Osteoblast (primary cell): ENCODE results near the gene IFNK. TPM values are rescaled to one million over a fixed set of nuclear protein-coding genes. Genes with fewer than 3 reads are reported as not detected.

Experiments
- DNase-seq: peaks from one replicate; pipeline ENCODE4 v3.0.0; 2011; ENCODE audit warnings: low spot score, mixed read lengths; ENCODE audit not compliant: insufficient read length; ENCODE audit errors: missing footprints
- H2AFZ ChIP-seq: 2 replicates; pipeline ENCODE4 v1.6.0; 2011; ENCODE audit warnings: mild to moderate bottlenecking, low read length
- H3K27ac ChIP-seq: 2 replicates; pipeline ENCODE4 v1.5.1; 2011; ENCODE audit warnings: mild to moderate bottlenecking, low read depth, low read length, moderate library complexity
- H3K27me3 ChIP-seq: 2 replicates; pipeline ENCODE4 v1.6.0; 2012; ENCODE audit warnings: mild to moderate bottlenecking, control low read depth, inconsistent platforms, low read length, moderate library complexity; ENCODE audit not compliant: insufficient read depth
- H3K36me3 ChIP-seq: 2 replicates; pipeline ENCODE4 v1.5.1; 2011; ENCODE audit warnings: mild to moderate bottlenecking, low read length, control low read depth, moderate library complexity; ENCODE audit not compliant: insufficient read depth
- H3K4me1 ChIP-seq: 2 replicates; pipeline ENCODE4 v1.5.1; 2011; ENCODE audit warnings: mild to moderate bottlenecking, low read length, control low read depth, moderate library complexity; ENCODE audit not compliant: insufficient read depth
- H3K4me2 ChIP-seq: 2 replicates; pipeline ENCODE4 v1.6.0; 2011; ENCODE audit warnings: mild to moderate bottlenecking, low read length; ENCODE audit not compliant: insufficient read depth
- H3K4me3 ChIP-seq: fragments of 200-600 bp; sonication (generic); 3 replicates; pipeline ENCODE4 v1.5.1; 2012; ENCODE audit warnings: mild to moderate bottlenecking, low read length, inconsistent platforms; ENCODE audit not compliant: insufficient read depth
- H3K79me2 ChIP-seq: 2 replicates; pipeline ENCODE4 v1.6.0; 2012; ENCODE audit warnings: mild to moderate bottlenecking, low read length, control low read depth, inconsistent platforms; ENCODE audit not compliant: insufficient read depth
- H3K9me3 ChIP-seq: 2 replicates; pipeline ENCODE4 v1.5.1; 2011; ENCODE audit warnings: low read depth, low read length, control low read depth
- H4K20me1 ChIP-seq: 2 replicates; pipeline ENCODE4 v1.6.0; 2012; ENCODE audit warnings: mild to moderate bottlenecking, low read length, control low read depth; ENCODE audit not compliant: insufficient read depth
- CTCF ChIP-seq: IDR thresholded peaks from 2 replicates; pipeline ENCODE4 v1.5.1; 2011; ENCODE audit warnings: mild to moderate bottlenecking, low read depth, low read length, moderate library complexity; ENCODE audit errors: extremely low read depth
- total RNA-seq: library from RNA; depleted of rRNA; stranded (reverse); fragments of >200 nt; gene quantifications from 2 replicates; pipeline ENCODE4 v1.2.3, GENCODE V29; 2012

IFNK gene
- total RNA-seq, 1 donor = not detected

DNA sequence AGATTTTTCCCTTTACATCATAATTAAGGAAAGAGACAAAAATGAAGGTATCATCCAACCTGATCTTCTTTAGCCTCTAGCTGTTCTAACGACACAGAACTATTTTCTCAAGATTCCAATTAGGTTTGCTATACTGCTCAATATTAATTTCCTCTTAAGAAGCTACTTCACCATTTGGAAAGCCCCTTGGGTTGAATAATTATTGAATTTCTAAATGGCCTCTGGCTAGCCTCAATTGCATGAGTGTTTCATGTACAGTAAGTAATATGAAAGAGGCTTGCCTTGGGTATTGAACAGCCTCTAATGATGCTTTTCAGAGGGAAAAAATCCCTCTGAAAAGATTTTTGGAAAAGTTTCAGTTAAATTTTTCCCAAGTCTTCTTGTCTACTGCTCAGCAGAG is 9.2 kb downstream of the IFNK start:
- Histone ChIP-seq H3K27ac (no peak overlapping the region), H3K4me1 (peaks cover 10% of the 10 kb centered on the region), H2AFZ (no peak overlapping the region), H3K79me2 (no peaks in the 10 kb centered on the region), H3K9me3 (no peaks in the 10 kb centered on the region), H3K4me3 (no peak overlapping the region), H4K20me1 (no peaks in the 10 kb centered on the region), H3K36me3 (no peaks in the 10 kb centered on the region), H3K4me2 (no peak overlapping the region), H3K27me3 (peaks cover 14% of the 10 kb centered on the region)
- DNase-seq = no peak
- no peak for TF ChIP-seq CTCF

GRCh38 chr9:27534131-27534530 is 10.0 kb downstream of the IFNK start:
- Histone ChIP-seq H3K9me3 (no peaks in the 10 kb centered on the region), H3K4me2 (no peak overlapping the region), H2AFZ (no peak overlapping the region), H3K27me3 (peaks cover 8% of the 10 kb centered on the region), H3K27ac (no peak overlapping the region), H3K4me1 (peaks cover 3% of the 10 kb centered on the region), H3K36me3 (no peaks in the 10 kb centered on the region), H4K20me1 (no peaks in the 10 kb centered on the region), H3K4me3 (no peak overlapping the region), H3K79me2 (no peaks in the 10 kb centered on the region)
- DNase-seq = no peak
- no peak for TF ChIP-seq CTCF

DNA sequence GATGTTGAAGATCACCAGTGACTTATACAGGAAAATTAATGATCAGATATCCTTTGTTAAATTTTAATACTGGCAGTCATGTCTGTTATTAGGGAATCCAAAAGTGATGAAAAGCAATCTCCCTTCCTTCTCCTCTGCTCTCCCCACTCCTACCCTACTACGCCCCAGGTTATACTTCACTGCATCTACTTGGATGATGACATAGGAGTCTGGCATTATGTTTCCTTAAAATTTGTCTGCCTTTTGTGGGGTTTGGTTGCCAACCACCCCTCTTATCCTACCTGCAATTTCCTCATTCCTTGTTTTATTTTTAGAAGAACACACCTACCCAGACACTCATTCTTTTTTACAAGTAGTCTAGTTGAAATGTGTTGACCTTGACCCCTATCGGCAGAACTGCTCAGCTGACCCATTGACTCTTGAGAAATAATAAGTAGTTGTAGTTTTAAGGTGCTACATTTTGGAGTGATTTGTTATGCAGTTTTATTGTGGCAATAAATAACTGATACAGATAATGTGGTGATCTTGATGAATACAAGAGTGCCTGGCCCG is 10.6 kb downstream of the IFNK start:
- H3K27ac ChIP-seq = no peak overlapping the region
- no peak for TF ChIP-seq CTCF
- no peak overlapping the region for H3K4me2 ChIP-seq
- H3K36me3 ChIP-seq = no peaks in the 10 kb centered on the region
- peaks cover 6% of the 10 kb centered on the region for H3K27me3 ChIP-seq
- no peak overlapping the region for H2AFZ ChIP-seq
- peaks cover 4% of the 10 kb centered on the region for H3K4me1 ChIP-seq
- no peaks in the 10 kb centered on the region for H4K20me1 ChIP-seq
- no peak for DNase-seq
- H3K4me3 ChIP-seq = no peak overlapping the region
- H3K79me2 ChIP-seq = no peaks in the 10 kb centered on the region
- no peaks in the 10 kb centered on the region for H3K9me3 ChIP-seq

GRCh38 chr9:27535701-27536118 is 11.6 kb downstream of the IFNK start:
- H3K9me3 ChIP-seq = no peaks in the 10 kb centered on the region
- H2AFZ ChIP-seq = no peak overlapping the region
- peaks cover 9% of the 10 kb centered on the region for H3K4me1 ChIP-seq
- H3K4me2 ChIP-seq = no peak overlapping the region
- no peaks in the 10 kb centered on the region for H3K36me3 ChIP-seq
- no peak overlapping the region for H3K27ac ChIP-seq
- no peaks in the 10 kb centered on the region for H4K20me1 ChIP-seq
- H3K79me2 ChIP-seq = no peaks in the 10 kb centered on the region
- TF ChIP-seq CTCF = no peak
- no peak overlapping the region for H3K4me3 ChIP-seq
- no peak for DNase-seq
- H3K27me3 ChIP-seq = no peaks in the 10 kb centered on the region
